Measurements from ENCODE around the gene ASTN2. TPM values are rescaled to one million over a fixed set of nuclear protein-coding genes. Genes with fewer than 3 reads are reported as not detected.

ASTN2 gene
- total and polyA plus RNA-seq, 9 of the 15 experiments (the other 6 are each of a cell fraction or from before 2014, with no cell fraction given) = 0.56 to 3.5 (median 1.9) TPM

- H3K9ac ChIP-seq (ENCODE audit: insufficient read depth in 1 of 2, low read depth in 2 of 2, low read length in 2 of 2) = no peak overlapping the region
- FAIRE-seq = no peak
- ATAC-seq = no peak
- no peaks in the 10 kb centered on the region for H3K79me2 ChIP-seq (ENCODE audit: control insufficient read depth, insufficient read depth, low read length)
- in situ Hi-C loops (cut with MboI) = no loop called here
- no peak for DNase-seq (ENCODE audit: extremely low read depth in 1 of 4, low spot score in 3 of 4)
- no TSS peak for BruUV-seq (replicated peaks)
- H2AFZ ChIP-seq (ENCODE audit: low read depth, low read length) = no peak overlapping the region
- CTCF ChIA-PET (ENCODE audit: low intra/inter-chr PET ratio) = no interaction called here
- H3K27ac ChIP-seq (ENCODE audit: extremely low read depth, low read depth, low read length) = no peak overlapping the region
- POLR2A ChIA-PET = no interaction called here
- H3K4me1 ChIP-seq (replicated peaks in 1 of 2; ENCODE audit: control insufficient read depth in 2 of 2, insufficient read depth in 2 of 2, low read length in 2 of 2) = peaks cover 0 to 6% of the 10 kb centered on the region in 2 experiments; a peak in 3 of 5 replicates
- intact Hi-C loops (cut with micrococcal nuclease) = no loop called here
- no peak overlapping the region for H3K4me3 ChIP-seq
- H3K9me1 ChIP-seq (ENCODE audit: control insufficient read depth, insufficient read depth, low read length) = no peaks in the 10 kb centered on the region
- no peaks in the 10 kb centered on the region for H3K9me3 ChIP-seq (replicated peaks; ENCODE audit: control insufficient read depth, insufficient read depth, low read depth, low read length)
- no peaks in the 10 kb centered on the region for H4K20me1 ChIP-seq (replicated peaks; ENCODE audit: control insufficient read depth, insufficient read depth, low read length)
- H3K27me3 ChIP-seq (ENCODE audit: control insufficient read depth in 2 of 2, insufficient read depth in 2 of 2, low read length in 2 of 2) = no peaks in the 10 kb centered on the region
- WGBS (ENCODE audit: insufficient coverage, low coverage, missing lambda C conversion rate) = 23% methylated on average over 3 of the region's 3 CpGs
- H3K36me3 ChIP-seq (ENCODE audit: control insufficient read depth, insufficient read depth, low read length) = no peaks in the 10 kb centered on the region
- no peak overlapping the region for H3K4me2 ChIP-seq (ENCODE audit: insufficient read depth, low read length)
- no peak for TF ChIP-seq CREB3L1 (IDR thresholded peaks at IDR 0.05; ENCODE audit: borderline replicate concordance, low read depth)
- no peak for TF ChIP-seq GTF2B (IDR thresholded peaks at IDR 0.05; ENCODE audit: extremely low read depth, insufficient read length)
- no peak for TF ChIP-seq ZNF395 (CRISPR knock-in tag; IDR thresholded peaks at IDR 0.05)
- TF ChIP-seq ZNF146 (CRISPR knock-in tag; IDR thresholded peaks at IDR 0.05; ENCODE audit: unreplicated experiment) = no peak
- TF ChIP-seq PKNOX1 (IDR thresholded peaks at IDR 0.05) = 0 out of 2 replicates have a peak, but pooled peaks have one; percentile 7
Observed at GRCh38 chr9:116555556-116556155, 859.2 kb downstream of the ASTN2 start.

Measured in K562 (cell line).